NCI-H748 (cell line): Measurements from ENCODE around the gene TGFBR3L.
"Not testable (repeated sequence)": the region's sequence is repeated elsewhere in the genome, so short reads cannot be mapped to it uniquely, and the experiment has no call there.

Experiments used
- DNase-seq: peaks from one replicate; lab custom pipeline; 2025; ENCODE audit not compliant: unreplicated experiment; lab: John Stamatoyannopoulos, UW

The TGFBR3L gene

DNA sequence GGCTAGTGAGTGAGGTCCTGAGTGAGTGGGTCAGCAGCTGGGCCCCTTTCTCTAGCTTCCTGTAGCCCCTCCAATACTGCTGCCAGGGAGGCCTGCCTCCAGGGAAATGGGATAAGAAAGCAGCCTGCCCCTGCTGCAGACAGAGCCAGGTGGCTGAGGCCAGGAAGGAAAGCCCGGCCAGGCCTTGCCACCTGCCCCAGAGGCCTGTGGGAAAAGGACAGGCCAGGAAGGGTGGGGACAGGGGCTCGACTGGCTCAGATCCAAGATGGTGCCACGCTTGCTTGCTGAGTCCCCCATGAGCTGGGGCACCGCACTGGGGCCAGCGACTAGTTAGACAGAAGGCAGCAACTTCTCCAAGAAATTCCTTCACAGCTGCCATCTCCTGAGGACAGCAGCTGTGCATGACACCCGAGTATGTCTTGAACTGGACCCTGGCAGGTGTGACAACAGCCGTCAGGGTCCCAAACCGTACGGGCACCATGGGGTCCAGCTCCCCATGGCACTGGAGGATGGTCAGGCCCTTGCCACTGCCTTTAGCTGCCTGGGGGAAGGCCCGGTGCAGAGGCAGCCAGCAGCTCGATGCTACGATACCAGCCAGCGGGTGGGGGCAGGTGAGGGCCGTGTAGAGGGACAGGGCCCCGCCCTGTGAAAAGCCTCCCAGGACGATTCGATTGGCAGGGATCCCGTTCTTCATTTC, 35.4 kb upstream of the TGFBR3L start:
- DNase-seq: no peak

DNA sequence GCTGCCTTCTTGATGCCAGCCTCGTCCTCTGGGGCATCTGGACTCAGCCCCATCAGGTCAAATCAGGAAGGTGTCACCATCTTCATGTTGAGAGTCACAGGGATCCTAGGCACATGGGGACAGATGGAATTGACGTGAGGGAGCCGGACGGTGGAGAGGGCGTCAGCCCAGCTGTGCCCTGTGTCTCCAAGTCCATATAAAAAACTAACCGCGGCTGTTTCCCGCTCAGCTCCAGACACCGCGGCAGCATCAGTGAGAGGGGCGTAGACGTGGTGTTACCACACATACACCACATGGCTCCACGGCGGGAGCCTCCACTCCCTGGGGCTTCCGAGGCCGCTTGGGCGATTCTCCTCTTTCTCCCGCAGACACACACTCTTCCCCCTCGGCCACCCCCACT, 34.8 kb upstream of the TGFBR3L start:
- no peak for DNase-seq

DNA sequence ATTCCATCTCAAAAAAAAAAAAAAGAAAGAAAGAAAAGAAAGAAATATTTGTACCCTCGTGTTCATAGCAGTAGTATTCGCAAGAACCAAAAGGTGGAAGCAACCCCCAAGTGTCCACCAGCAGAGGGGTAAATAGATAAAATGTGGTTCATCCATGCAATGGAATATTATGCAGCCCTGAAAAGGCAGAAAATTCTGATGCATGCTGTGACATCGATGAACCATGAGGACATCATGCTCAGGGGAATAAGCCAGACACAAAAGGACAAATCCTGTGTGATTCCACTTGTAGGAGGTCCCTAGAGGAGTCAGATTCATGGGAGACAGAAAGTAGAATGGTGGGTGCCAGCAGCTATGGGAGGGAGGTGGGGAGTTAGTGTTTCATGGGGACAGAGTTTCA, 32.7 kb upstream of the TGFBR3L start:
- DNase-seq: no peak

DNA sequence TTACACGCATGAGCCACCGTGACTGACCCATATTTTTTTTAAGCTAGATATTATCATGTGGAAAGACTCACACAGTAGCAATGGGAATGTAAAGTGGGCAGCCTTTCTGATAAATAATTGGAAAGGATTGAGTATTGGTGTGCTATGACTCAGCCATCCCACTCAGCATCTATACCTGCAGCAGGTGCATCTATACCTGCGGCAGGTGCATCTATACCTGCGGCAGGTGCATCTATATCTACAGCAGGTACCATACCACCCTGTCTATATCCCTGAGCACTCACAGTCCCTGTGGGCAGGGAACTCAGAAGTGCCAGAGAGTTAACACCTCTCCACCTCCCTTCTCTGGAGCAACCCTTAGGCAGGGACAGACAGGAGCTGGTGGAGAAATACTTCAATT, 31.5 kb upstream of the TGFBR3L start:
- peak; percentile 37 for DNase-seq

DNA sequence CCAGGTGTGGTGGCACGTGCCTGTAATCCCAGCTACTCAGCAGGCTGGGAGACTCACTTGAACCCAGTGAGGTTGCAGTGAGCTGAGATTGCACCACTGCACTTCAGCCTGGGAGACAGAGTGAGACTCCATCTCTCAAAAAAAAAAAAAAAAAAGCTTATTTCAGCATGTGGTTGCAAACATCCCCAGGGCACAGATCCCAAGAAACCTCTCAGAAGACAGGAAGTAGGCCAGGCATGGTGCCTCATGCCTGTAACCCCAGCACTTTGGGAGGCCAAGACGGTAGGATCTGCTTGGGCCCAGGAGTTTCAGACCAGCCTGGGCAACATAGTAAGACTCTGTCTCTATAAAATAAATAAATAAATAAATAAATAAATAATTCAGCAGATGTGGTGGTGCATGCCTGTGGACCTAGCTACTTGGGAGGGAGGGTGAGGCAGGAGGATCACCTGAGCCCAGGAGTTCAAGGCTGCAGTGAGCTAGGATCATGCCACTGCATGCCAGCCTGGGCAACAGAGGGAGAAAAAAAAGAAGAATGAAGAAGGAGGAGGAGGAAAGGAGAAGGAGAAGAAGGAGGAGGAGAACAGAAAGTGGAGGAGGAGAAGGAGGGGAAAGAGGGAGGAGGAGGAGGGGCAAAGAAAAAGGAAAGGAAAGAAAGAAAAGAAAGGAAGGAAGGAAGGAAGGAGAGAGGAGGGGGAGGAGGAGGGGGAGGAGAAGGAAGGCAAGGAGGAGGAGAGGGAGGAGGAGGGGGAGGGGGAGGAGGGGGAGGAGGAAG, 30.6 kb upstream of the TGFBR3L start:
- no peak for DNase-seq

DNA sequence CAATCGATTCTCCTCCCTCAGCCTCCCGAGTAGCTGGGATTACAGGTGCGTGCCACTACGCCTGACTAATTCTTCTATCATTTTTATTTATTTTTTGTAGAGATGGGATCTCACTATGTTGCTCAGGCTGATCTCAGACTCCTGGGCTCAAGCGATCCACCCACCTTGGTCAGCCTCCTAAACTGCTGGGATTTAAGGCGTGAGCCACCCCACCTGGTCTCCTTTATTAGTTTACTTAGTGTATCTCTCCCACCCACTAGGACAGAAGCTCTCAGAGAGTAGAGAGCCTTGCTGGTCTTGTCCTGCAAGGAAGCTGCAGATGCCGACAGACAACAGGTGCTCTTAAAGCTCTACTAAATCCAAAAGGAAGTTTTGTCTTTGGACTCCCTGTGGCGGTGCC, 28.8 kb upstream of the TGFBR3L start:
- no peak for DNase-seq

DNA sequence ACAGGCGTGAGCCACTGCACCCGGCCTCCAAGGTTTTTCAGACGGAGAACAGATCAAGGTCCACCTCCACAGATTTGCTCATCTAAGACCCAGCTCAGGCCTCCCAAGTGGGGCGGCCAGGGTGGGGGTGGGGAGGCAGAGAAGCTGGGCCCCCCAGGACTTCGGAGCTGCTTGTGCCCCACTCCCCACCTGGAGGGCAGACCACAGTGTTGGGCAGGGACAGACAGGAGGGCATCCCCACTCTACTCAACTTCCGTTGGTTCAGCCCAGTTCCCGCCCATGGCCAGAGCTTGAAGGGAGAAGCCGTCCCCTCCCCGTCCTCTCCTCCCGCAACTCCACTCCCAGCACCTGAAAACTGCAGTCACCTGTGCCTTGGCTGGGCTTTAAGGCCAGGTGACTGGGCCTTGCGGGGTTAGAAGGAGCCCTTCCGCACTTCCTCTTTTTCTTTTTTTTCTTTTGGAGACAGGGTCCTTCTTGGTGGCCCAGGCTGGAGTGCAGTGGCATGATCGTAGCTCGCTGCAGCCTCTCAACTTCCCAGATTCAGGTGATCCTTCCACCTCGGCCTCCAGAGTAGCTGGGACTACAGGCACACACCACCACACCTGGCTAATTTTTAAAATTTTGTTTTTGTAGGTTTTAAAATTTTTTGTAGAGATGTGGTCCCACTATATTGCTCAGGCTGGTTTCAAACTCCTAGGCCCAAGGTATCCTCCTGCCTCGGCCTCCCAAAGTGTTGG, 27.1 kb upstream of the TGFBR3L start:
- no peak for DNase-seq

DNA sequence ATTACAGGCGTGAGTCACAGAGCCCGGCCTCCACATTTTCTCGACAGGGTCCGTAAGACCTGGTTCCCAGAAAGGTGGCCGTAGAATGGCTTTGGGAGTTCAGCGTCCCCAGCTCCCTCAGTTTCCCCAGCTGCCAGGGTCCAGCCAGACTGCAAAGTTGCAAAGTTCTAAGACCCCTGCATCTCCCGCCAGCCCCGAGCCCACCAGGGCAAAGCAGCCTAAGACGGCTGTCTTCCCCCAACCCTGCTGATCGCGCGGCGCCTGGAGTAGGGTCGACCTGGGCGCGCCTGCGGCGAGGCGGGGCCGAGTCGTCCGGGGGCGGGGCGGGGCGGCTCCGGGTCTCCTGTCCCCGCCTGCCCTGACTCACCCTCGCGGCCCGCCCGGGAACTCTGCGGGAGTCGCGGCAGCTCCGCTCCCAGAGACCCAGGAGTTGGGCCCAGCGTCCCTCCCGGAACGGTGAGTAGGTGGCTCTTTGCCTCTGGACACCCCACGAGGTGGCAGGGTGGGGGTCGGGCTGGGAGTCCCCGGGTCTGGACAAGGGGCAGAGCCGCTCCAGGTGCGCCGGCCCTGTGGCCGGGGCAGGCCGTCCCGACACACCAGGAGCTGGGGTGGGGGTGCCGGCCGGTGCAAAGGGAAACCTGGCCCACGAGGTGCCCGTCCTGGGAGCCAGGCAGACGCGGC, 26.3 kb upstream of the TGFBR3L start, which contains the start of gene LRRC8E:
Gene LRRC8E, plus strand, starts transcription at position 366 of the 681 bp plus-strand sequence. CDS start 7,094 bp downstream, outside the sequence.
- DNase-seq: peak; percentile 36

DNA sequence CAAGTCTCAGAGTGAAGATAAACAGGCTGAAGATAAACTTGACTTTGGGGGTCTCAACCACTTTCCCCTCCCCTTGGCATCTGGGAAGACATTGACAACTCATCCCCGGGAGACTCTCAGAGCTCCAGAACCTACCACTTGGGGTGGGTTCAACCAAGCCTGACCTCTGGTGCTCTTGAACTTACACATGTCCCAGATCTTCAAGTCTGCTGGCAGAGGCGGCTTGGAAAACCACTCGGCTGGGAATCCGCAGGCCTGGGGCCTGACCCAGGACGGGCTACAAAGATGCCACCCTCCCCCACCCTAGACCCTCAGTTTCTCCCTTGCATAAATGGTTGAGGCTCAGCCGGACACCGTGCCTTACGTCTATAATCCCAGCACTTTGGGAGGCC, 25.8 kb upstream of the TGFBR3L start:
- no peak for DNase-seq

DNA sequence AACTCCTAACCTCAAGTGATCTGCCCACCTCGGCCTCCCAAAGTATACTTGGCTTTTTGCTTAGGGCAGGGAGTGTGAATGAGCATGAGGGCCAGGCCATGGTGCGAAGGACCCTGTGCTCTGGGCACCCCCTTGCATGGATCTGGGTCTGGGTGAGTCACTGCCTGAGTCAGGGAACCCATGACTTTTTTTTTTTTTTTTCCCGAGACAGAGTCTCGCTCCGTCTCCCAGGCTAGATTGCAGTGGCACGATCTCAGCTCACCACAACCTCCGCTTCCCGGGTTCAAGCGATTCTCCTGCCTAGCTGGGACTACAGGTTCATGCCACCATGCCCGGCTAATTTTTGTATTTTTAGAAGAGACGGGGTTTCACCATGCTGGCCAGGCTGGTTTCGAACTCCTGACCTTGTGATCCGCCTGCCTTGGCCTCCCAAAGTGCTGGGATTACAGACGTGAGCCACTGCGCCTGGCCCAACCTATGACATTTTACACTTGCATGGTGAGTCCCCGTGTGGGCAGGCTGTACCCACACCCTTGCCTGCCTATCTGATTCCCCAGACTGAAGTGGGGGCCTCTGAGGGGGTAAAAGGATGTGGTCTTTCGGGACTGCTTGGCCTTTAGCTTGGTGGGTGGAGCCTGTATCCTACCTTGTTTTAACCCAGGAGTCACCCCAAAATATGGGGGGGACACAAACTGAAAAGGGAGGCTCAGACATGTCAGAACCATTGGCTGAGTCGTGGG, 21.1 kb upstream of the TGFBR3L start:
- not testable (repeated sequence) for DNase-seq

DNA sequence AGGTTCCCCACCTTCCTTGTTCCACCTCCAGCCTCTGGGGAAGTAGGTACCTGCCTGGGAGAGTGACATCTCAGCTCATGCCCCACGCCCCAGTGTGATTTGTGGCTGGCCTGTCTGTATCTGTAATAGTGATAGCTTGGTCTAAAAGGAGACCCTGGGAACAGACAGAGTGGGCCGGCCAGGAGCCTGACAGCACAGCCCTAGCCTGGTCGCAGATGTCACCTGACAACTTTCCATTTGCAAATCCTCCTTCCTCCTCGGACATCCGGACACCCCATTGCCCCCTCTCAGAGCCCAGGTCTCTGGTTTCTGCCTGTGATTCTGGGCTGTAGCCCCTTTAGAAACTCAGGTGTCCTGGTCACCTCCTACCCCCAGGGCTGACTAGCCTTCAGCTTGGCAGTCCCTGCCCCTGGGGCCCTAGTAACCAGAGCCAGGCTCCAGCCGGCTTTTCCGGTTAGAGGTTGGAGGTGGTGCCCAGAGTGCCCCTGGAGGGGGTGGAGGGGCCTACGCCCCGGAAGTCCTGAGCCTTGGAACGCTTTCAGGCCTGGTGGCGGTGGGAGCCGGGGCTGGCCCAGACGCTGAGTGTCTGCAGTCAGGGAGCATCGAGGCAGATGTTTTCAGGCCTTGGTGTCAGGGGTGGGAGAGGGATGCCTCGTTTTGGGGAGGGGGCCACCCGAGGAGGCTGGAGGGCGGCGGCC, 19.9 kb upstream of the TGFBR3L start:
- no peak for DNase-seq

DNA sequence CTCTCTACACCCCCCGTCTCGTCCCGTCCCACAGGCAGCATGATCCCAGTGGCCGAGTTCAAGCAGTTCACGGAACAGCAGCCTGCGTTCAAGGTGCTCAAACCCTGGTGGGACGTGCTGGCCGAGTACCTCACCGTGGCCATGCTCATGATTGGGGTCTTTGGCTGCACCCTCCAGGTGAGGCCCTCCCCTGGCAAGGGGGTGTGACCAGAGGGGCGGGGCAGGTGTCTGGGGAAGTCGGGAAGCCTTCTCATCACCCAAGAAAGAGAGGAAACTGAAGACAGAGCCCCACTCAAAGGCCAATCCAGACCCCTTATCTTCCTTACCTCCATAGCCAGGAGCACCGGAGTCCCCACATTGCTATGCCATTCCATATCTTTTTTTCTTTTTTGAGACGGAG, 19.1 kb upstream of the TGFBR3L start:
- DNase-seq: no peak

DNA sequence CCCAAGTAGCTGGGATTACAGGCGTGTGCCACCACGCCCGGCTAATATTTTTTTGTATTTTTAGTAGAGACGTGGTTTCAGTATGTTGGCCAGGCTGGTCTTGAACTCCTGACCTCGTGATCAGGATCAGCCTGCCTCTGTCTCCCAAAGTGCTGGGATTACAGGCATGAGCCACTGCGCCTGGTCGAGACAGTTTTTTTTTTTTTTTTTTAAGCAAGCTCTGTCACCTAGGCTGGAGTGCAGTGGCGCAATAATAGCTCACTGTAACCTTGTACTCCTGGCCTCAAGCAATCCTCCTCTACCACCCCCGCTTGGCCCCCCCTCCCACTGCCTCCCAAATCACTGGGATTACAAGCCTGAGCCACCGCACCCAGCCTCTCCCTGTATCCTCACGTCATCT, 17.3 kb upstream of the TGFBR3L start:
- no peak for DNase-seq

DNA sequence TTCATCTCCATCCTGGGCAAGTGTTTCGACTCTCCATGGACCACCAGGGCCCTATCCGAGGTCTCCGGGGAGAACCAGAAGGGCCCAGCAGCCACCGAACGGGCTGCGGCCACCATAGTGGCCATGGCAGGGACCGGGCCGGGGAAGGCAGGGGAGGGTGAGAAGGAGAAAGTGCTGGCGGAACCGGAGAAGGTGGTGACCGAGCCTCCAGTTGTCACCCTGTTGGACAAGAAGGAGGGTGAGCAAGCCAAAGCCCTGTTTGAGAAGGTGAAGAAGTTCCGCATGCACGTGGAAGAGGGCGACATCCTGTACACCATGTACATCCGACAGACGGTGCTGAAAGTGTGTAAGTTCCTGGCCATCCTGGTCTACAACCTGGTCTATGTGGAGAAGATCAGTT, 15.7 kb upstream of the TGFBR3L start:
- no peak for DNase-seq

DNA sequence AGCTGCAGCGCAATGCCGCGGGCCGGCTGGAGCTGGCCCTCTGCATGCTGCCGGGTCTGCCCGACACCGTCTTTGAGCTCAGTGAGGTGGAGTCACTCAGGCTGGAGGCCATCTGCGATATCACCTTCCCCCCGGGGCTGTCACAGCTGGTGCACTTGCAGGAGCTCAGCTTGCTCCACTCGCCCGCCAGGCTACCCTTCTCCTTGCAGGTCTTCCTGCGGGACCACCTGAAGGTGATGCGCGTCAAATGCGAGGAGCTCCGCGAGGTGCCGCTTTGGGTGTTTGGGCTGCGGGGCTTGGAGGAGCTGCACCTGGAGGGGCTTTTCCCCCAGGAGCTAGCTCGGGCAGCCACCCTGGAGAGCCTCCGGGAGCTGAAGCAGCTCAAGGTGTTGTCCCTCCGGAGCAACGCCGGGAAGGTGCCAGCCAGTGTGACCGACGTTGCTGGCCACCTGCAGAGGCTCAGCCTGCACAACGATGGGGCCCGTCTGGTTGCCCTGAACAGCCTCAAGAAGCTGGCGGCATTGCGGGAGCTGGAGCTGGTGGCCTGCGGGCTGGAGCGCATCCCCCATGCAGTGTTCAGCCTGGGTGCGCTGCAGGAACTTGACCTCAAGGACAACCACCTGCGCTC, 14.8 kb upstream of the TGFBR3L start:
- no peak for DNase-seq

DNA sequence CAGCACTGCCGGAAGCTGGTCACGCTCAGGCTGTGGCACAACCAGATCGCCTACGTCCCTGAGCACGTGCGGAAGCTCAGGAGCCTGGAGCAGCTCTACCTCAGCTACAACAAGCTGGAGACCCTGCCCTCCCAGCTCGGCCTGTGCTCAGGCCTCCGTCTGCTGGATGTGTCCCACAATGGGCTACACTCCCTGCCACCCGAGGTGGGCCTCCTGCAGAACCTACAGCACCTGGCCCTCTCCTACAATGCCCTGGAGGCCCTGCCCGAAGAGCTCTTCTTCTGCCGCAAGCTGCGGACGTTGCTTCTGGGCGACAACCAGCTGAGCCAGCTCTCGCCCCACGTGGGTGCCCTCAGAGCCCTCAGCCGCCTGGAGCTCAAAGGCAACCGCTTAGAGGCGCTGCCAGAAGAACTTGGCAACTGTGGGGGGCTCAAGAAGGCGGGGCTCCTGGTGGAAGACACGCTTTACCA, 14.2 kb upstream of the TGFBR3L start:
- DNase-seq: no peak

DNA sequence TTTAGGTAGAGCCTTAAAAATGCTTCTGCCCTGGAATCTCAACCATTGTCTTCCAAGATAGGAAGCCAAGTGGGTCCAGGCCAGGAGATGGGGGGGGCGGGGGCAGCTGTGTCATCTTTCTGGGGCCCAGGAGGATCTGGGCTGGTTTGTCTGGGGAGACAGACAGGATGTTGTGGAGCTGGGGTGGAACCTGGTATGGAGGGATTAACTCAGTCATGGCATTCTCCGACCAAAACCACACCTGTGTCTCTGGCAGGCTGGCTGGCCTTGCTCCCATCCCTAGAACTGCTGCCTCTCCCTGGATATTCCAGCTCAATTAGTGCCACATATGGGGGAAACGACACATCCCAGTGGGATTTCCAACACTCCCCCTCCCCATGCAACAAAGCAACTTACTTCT, 13.7 kb upstream of the TGFBR3L start:
- no peak for DNase-seq

DNA sequence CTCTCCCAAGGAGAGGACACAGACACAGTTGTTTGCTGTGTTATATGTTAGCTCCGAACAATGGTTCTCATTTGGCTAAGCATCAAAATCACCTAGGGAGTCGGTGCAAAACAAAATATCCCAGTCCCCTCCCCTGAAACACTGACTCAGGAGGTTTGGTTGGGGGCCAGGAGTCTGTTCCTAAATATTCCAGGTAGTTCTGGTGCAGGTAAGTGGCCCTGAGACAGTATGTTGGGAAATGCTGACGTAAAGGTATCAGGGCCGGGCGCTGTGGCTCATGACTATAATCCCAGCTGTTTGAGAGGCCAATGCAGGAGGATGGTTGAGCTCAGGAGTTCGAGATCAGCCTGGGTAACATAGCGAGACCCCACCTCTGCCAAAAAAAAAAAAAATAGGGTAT, 13.3 kb upstream of the TGFBR3L start:
- DNase-seq: no peak

DNA sequence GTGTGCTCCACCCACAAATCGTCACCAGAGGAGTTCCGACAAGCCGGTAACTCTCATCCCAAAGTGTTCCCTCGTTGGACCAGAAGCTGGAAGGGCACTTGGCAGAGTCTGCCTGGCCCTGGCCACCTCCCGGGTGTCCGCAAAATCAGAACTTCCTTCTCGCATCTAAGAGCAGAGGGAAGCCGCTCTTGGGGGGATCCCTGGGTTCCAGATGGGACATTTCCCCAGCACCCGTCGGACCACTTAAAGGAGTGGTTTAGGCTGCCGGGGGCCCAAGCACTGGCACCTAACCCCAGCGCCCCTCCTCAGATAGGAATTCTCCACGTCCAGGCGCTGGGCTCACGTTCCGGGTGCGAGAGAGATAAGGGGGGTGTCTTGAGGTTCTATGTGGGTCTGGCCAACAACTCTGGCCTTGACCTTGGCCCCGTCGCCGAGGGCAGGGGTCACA, 11.8 kb upstream of the TGFBR3L start:
- DNase-seq: no peak
